Upper lobe of left lung (tissue), 6 donors: ENCODE results near the gene RNF222. TPM values are rescaled to one million over a fixed set of nuclear protein-coding genes. Genes with fewer than 3 reads are reported as not detected.

Experiments used
- ATAC-seq, 2 donors: fragments of 200-7000 bp; cut with Tn5 transposase; one replicate each; pipeline ENCODE4 v1.9.1; 2022; ENCODE audit warnings: mild to moderate bottlenecking in 2 of 2, moderate library complexity in 2 of 2; ENCODE audit not compliant: low FRiP score in 2 of 2
- DNase-seq, 2 donors: peaks; one replicate each; pipeline ENCODE4 v3.0.0-alpha.2; 2019 to 2020
- H3K27ac ChIP-seq, 4 donors: fragments of 200-600 bp; sonication (generic); one replicate each; pipeline ENCODE4 v1.5.1; 2016 to 2019
- H3K27me3 ChIP-seq, 4 donors: fragments of 200-600 bp; sonication (generic); one replicate each; pipeline ENCODE4 v1.5.1; 2017 to 2019
- H3K36me3 ChIP-seq, 4 donors: fragments of 200-600 bp; sonication (generic); one replicate each; pipeline ENCODE4 v1.5.1; 2016 to 2019
- H3K4me1 ChIP-seq, 4 donors: fragments of 200-600 bp; sonication (generic); one replicate each; pipeline ENCODE4 v1.5.1; 2018 to 2019
- H3K4me3 ChIP-seq, 4 donors: fragments of 200-600 bp; sonication (generic); one replicate each; pipeline ENCODE4 v1.5.1; 2017 to 2019; ENCODE audit warnings: mild to moderate bottlenecking in 2 of 4, moderate library complexity in 1 of 4
- H3K9me3 ChIP-seq, 4 donors: fragments of 200-600 bp; sonication (generic); one replicate each; pipeline ENCODE4 v1.5.1; 2018 to 2019
- EP300 ChIP-seq, 4 donors: sonication (generic); formaldehyde crosslinking; IDR thresholded peaks; one replicate each; pipeline ENCODE4 v1.5.1; 2017; ENCODE audit warnings: antibody characterized with exemption in 4 of 4, control low read depth in 2 of 4
- POLR2A ChIP-seq, 4 donors: fragments of 450-650 bp; IDR thresholded peaks; one replicate each; pipeline ENCODE4 v1.5.1; 2016 to 2017; ENCODE audit warnings: antibody characterized with exemption in 4 of 4, mild to moderate bottlenecking in 2 of 4
- POLR2AphosphoS5 ChIP-seq, 2 donors: sonication (generic); formaldehyde crosslinking; IDR thresholded peaks; one replicate each; pipeline ENCODE4 v1.5.1; 2017; ENCODE audit warnings: antibody characterized with exemption in 2 of 2
- WGBS, 2 donors: methylation state at CpG; one replicate each; pipeline ENCODE4 v1.1.5; 2017 to 2018; 5-methylcytosine and 5-hydroxymethylcytosine counted together
- total RNA-seq, 6 donors: library from RNA; depleted of rRNA in 4 of 6; stranded (reverse); fragments of >200 nt in 4 of 6; gene quantifications; one replicate each; pipeline versions ENCODE4 v1.1.0 to v1.2.1, GENCODE V29; 2016 to 2021
- TF ChIP-seq, protein P1 (sequence below), 6 experiments: fragments of 450-650 bp in 4 of 6; fragments of 200-600 bp in 2 of 6; sonication (generic) in 2 of 6; IDR thresholded peaks; one replicate each; pipeline ENCODE4 v1.5.1; 2016 to 2019; ENCODE audit warnings: antibody characterized with exemption in 6 of 6
- donor health status: DM: no; HTN: no; CAD: no; lungs with moderate emphysema.
- donor health status: DM: no; HTN: yes; CAD: no; lungs with severe emphysema.

RNF222 gene
- total RNA-seq, 6 donors from 2014 or later, result not detected

DNA sequence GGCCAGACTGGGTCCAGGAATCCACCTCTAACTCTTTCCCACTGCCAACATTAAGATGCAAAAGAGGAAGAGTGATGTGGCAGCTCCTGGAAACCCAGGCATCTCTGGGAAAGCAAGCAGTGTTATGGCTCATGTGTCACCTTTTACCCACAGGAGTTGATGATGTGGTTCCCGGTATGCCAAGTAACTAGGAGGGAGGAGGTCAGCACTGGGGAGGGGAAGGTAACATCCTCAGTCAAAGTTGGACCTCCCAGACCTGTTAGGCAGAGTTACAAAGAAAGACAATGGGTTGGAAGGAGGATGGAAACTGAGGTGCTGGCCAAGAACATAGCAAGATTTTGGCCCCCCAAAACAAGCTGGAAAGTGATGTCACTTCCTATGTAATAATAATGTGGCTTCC lies 32.5 kb downstream of the RNF222 start:
- Histone ChIP-seq H3K36me3 (peaks cover 4 to 20% (median 8%) of the 10 kb centered on the region in 4 donors), H3K9me3 (no peaks in the 10 kb centered on the region), H3K4me1 (peaks cover 7 to 20% (median 10%) of the 10 kb centered on the region in 4 donors), H3K4me3 (no peak overlapping the region), H3K27ac (peak overlapping the region in 1 of 4 donors; percentile 5), H3K27me3 (no peaks in the 10 kb centered on the region)
- TF ChIP-seq, protein P1, sequence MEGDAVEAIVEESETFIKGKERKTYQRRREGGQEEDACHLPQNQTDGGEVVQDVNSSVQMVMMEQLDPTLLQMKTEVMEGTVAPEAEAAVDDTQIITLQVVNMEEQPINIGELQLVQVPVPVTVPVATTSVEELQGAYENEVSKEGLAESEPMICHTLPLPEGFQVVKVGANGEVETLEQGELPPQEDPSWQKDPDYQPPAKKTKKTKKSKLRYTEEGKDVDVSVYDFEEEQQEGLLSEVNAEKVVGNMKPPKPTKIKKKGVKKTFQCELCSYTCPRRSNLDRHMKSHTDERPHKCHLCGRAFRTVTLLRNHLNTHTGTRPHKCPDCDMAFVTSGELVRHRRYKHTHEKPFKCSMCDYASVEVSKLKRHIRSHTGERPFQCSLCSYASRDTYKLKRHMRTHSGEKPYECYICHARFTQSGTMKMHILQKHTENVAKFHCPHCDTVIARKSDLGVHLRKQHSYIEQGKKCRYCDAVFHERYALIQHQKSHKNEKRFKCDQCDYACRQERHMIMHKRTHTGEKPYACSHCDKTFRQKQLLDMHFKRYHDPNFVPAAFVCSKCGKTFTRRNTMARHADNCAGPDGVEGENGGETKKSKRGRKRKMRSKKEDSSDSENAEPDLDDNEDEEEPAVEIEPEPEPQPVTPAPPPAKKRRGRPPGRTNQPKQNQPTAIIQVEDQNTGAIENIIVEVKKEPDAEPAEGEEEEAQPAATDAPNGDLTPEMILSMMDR (IDR thresholded peaks at IDR 0.05), result no peak
- TF ChIP-seq EP300 (IDR thresholded peaks at IDR 0.05) (peak in 1 of 4 donors; percentile 48), POLR2AphosphoS5 (IDR thresholded peaks at IDR 0.05) (peak in 1 of 2 donors; percentile 64), POLR2A (IDR thresholded peaks at IDR 0.05) (no peak)
- ATAC-seq (no peak), DNase-seq (no peak)
- WGBS, 2 donors, result 59 to 75% methylated on average over 1 of the region's 1 CpG

DNA sequence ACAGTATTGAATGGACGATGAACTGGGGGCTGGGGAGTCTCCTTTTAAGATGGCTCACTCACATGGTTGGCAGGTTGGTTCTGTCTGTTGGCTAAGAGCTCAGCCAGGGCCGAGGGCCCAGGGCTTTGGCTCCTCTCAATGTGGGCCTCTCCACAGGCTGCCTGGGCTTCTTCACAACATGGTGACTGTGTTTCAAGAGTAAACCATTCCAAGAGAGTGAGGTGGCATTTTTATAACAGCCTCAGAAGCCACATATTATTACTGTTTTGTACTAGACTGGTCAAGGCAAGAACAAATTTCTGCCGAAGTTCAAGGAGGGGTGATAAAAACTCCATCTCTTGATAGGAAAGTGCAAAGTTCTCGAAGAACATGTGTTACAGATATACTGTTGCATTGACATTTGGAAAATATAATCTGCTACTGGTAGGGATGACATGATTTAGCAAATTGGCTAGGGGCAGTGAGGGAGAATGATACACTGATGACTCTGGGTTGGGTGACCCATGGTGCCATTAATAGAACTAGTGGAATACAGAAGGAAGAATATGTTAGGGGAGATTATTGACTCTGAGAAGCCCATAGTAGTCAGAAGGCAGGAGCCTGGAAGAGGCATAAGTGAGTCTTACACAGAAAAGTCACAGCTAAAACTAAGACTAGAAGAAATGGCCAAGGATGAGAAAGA lies 34.8 kb downstream of the RNF222 start:
- Histone ChIP-seq H3K27me3 (no peaks in the 10 kb centered on the region), H3K4me1 (peaks cover 7 to 27% (median 13%) of the 10 kb centered on the region in 4 donors), H3K4me3 (no peak overlapping the region), H3K9me3 (no peaks in the 10 kb centered on the region), H3K27ac (no peak overlapping the region), H3K36me3 (no peaks in the 10 kb centered on the region)
- TF ChIP-seq EP300 (IDR thresholded peaks at IDR 0.05) (no peak), POLR2A (IDR thresholded peaks at IDR 0.05) (no peak), POLR2AphosphoS5 (IDR thresholded peaks at IDR 0.05) (no peak)
- TF ChIP-seq, protein P1 (IDR thresholded peaks at IDR 0.05), result no peak
- no peak for ATAC-seq
- no peak for DNase-seq
- 94 to 96% methylated on average over 4 of the region's 4 CpGs for WGBS, 2 donors

DNA sequence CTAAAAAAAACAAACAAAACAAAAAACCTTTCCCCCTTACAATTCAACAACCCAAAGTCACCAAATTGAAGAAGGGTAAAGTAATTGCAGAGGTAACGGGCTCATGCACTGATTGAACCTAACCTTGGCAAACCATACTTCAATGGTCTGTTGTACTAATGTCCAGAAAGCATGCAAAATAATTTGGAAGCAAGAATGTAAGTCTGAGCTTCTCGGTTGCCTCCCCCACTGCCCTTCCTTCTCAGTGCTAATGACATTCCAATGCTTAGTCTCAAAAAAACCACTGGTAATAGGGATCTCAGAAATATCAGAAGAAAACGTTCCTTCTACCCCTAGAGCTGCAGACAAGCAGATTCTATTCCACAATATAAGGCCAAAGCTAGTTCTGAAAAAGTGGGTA lies 36.9 kb downstream of the RNF222 start:
- DNase-seq (no peak), ATAC-seq (no peak)
- Histone ChIP-seq H3K36me3 (no peaks in the 10 kb centered on the region), H3K27me3 (no peaks in the 10 kb centered on the region), H3K9me3 (no peaks in the 10 kb centered on the region), H3K4me1 (peaks cover 6 to 19% (median 12%) of the 10 kb centered on the region in 4 donors), H3K4me3 (no peak overlapping the region), H3K27ac (peak overlapping the region in 2 of 4 donors; percentile 8 to 26)
- TF ChIP-seq EP300 (IDR thresholded peaks at IDR 0.05) (no peak), POLR2A (IDR thresholded peaks at IDR 0.05) (no peak), POLR2AphosphoS5 (IDR thresholded peaks at IDR 0.05) (no peak)
- TF ChIP-seq, protein P1 (IDR thresholded peaks at IDR 0.05), result no peak
- 41 to 50% methylated on average over 3 of the region's 3 CpGs for WGBS, 2 donors

DNA sequence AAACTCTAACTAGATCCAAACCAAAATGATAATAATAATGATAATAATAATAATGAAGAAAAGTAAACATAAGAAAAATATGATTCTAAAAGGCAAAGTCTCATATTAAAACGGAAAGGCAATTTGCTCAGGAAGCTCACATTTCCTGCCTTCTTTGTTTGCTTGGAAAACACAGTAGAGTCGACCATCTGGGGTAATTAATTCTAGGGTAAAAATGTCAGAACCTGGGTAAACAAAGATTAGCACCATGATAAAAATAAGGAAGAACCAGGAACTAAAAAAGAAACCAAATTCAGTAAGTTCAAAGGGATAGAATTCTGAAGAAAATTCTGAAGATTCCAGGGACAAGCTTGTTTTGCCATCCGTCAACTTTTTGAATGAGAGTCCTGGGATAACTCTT lies 37.4 kb downstream of the RNF222 start:
- Histone ChIP-seq H3K36me3 (no peaks in the 10 kb centered on the region), H3K27ac (peak overlapping the region in 1 of 4 donors; percentile 68), H3K27me3 (no peaks in the 10 kb centered on the region), H3K4me3 (no peak overlapping the region), H3K4me1 (peaks cover 1 to 18% (median 10%) of the 10 kb centered on the region in 4 donors), H3K9me3 (no peaks in the 10 kb centered on the region)
- WGBS, 2 donors, result 30 to 32% methylated on average over 3 of the region's 3 CpGs
- ATAC-seq (no peak), DNase-seq (no peak)
- TF ChIP-seq POLR2A (IDR thresholded peaks at IDR 0.05) (no peak), EP300 (IDR thresholded peaks at IDR 0.05) (no peak)
- TF ChIP-seq, protein P1 (IDR thresholded peaks at IDR 0.05), result no peak

GRCh38 chr17:8359769-8360168 lies 37.9 kb downstream of the RNF222 start:
- H3K27ac ChIP-seq, result peak overlapping the region in 3 of 4 donors; percentile 15 to 68 (median 56)
- WGBS, 2 donors, result 55 to 65% methylated on average over 5 of the region's 5 CpGs

More at GRCh38 chr17:8359769-8360168, 37.9 kb downstream of the RNF222 start:
- TF ChIP-seq EP300 (IDR thresholded peaks at IDR 0.05), result no peak
- no peak for TF ChIP-seq POLR2A (IDR thresholded peaks at IDR 0.05)
- TF ChIP-seq POLR2AphosphoS5 (IDR thresholded peaks at IDR 0.05), result peak in 1 of 2 donors; percentile 41
- TF ChIP-seq, protein P1 (IDR thresholded peaks at IDR 0.05), result no peak
- ATAC-seq (peak in 1 of 2 donors; percentile 88), DNase-seq (no peak)
- H3K9me3 ChIP-seq, result no peaks in the 10 kb centered on the region
- H3K36me3 ChIP-seq, result no peaks in the 10 kb centered on the region
- no peaks in the 10 kb centered on the region for H3K27me3 ChIP-seq
- H3K4me3 ChIP-seq, result no peak overlapping the region
- H3K4me1 ChIP-seq, result peaks cover 0 to 18% (median 8%) of the 10 kb centered on the region in 4 donors
